AG04449 (cell line): ENCODE results near the gene RPL4.

Experiments
- CTCF ChIA-PET: fragments of 350-600 bp; formaldehyde crosslinking; extraction: SDS; loops from one replicate; lab custom pipeline; 2021; ENCODE audit warnings: antibody characterized with exemption; lab: Yijun Ruan, JAX
- POLR2A ChIA-PET: fragments of 400-600, 350-600 bp; formaldehyde crosslinking; extraction: SDS; loops from one replicate; lab custom pipeline; 2020; ENCODE audit warnings: antibody characterized with exemption, inconsistent platforms; lab: Yijun Ruan, JAX
- DNase-seq: peaks from one replicate; pipeline ENCODE4 v3.0.0-alpha.2; 2010; ENCODE audit warnings: low read depth, low spot score
- H3K4me3 ChIP-seq: 2 replicates; pipeline ENCODE4 v1.5.1; 2011; ENCODE audit warnings: low read depth, mild to moderate bottlenecking, control low read depth, low read length
- CTCF ChIP-seq: IDR thresholded peaks from one replicate; pipeline ENCODE4 v1.5.1; 2011; ENCODE audit warnings: mild to moderate bottlenecking, moderate library complexity, low read length, control low read depth, inconsistent platforms; ENCODE audit not compliant: insufficient read depth; ENCODE audit errors: missing control alignments

RPL4 gene

DNA sequence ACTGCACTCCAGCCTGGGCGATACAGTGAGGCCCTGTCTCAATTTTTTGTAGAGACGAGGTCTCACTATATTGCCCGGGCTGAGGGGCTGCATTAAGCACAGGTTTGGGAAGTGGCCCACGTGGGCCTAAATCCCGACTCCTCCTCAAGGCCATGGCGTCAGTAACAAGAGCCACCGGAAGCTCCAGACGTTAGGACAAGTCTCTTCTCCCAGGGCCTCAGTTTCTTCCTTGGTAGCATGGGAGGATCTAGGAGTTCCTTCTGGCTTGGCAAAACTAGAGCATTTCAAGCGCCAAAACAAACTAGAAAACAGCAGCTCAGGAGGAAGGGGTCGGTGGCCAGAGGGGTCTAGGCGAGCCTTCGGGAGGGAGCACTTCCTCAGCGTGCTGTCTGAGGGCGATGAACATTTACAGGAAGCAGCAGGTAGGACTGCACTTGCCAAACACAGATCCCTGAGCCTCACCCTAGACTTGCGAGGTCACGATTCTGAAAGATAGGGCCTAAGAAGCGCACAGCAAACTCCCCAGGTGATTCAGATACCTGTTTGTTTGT lies 7.6 kb downstream of the RPL4 start:
- H3K4me3 ChIP-seq, result peak overlapping the region; percentile 94
- TF ChIP-seq CTCF, result no peak
- CTCF ChIA-PET, result interaction anchor here (0.6 to 6.1 kb wide), 34 partner anchors 9 to 579 kb away, joined by 3 to 112 read pairs (median 4); partner anchors contain the start of genes LCTL, MAP2K1 and ZWILCH
- no peak for DNase-seq
- POLR2A ChIA-PET, result interaction anchor here (0.6 to 3.6 kb wide), 4 partner anchors 11 to 110 kb away, joined by 3 to 19 read pairs (median 4); partner anchors contain the start of gene MAP2K1

- H3K4me3 ChIP-seq, result no peak overlapping the region
- ChIA-PET POLR2A (no interaction called here), CTCF (interaction anchor here (0.8 to 1.2 kb wide), 3 partner anchors 8 to 109 kb away, joined by 3 read pairs; partner anchors contain the start of gene RPL4)
- DNase-seq, result no peak
- no peak for TF ChIP-seq CTCF
These were observed 10.4 kb downstream of the RPL4 start for GRCh38 chr15:66494262-66494661.

- ChIA-PET CTCF (interaction anchor here (1.5 kb wide), 1 partner anchor 104 kb away, joined by 4 read pairs; no protein-coding TSS in a partner anchor), POLR2A (interaction anchor here (1.1 kb wide), 1 partner anchor 14 kb away, joined by 4 read pairs; the partner anchor contains the start of gene ZWILCH)
- DNase-seq, result no peak
- no peak overlapping the region for H3K4me3 ChIP-seq
- TF ChIP-seq CTCF, result no peak
These were observed 12.8 kb downstream of the RPL4 start for GRCh38 chr15:66491846-66492245.

DNA sequence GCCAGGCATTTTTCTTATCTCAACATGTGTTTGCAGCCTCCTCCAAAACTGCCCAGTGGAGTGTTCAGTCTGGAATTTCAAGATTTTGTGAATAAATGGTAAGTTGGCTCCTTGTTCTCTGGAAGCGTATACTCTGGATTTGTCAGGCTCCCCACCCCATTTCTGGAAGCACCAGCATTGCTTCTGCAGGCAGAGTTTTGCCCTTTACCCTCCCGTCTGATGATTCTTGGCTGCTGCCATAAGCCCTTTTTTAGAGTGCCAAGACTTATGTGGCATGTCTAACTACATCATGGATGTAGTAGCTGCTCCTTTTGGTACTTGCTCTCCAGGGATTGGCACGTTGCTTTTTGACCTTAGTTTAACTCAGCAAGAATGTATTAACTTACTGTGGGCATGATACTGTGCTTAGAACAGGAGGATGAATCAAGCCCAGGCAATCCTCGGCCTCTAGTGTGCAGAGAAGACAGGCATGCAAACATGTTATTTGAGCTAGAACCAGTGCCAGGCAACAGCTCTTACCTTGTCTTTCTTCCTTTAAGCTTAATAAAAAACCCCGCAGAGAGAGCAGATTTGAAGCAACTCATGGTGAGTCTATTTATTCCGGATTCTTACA lies 15.4 kb downstream of the RPL4 start:
- TF ChIP-seq CTCF, result no peak
- DNase-seq, result no peak
- CTCF ChIA-PET, result interaction anchor here (4.7 kb wide), 1 partner anchor 10 kb away, joined by 47 read pairs; the partner anchor contains the start of gene SNAPC5
- POLR2A ChIA-PET, result interaction anchor here (1.3 kb wide), 1 partner anchor 8 kb away, joined by 3 read pairs; the partner anchor contains the start of gene SNAPC5
- H3K4me3 ChIP-seq, result no peak overlapping the region

GRCh38 chr15:66488525-66488924 lies 16.1 kb downstream of the RPL4 start:
- DNase-seq, result no peak
- TF ChIP-seq CTCF, result no peak
- ChIA-PET POLR2A (interaction anchor here (1.3 kb wide), 1 partner anchor 9 kb away, joined by 3 read pairs; the partner anchor contains the start of gene SNAPC5), CTCF (interaction anchor here (1.1 to 4.7 kb wide), 2 partner anchors 11 to 15 kb away, joined by 3 to 47 read pairs; partner anchors contain the start of gene SNAPC5)
- no peak overlapping the region for H3K4me3 ChIP-seq

DNA sequence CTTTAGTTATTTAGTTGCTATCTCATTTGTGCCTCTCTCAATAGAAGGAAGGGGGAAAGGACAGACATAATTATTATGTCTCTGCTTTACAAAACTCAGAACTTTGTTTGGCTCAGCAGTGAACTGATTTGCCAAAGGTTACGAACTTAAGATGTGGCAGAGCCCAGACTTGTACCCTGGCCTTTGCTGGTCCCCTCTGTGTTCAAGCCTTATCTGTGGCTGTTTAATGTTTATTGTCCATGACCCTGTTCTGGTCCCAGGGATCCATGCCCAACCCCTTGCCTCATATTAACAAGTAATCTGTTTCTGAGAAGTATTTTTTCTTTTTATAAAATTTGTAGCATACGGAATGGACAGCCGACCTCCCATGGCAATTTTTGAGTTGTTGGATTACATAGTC lies 17.8 kb downstream of the RPL4 start:
- no peak overlapping the region for H3K4me3 ChIP-seq
- no peak for DNase-seq
- CTCF ChIA-PET, result interaction anchor here (4.7 kb wide), 1 partner anchor 12 kb away, joined by 47 read pairs; the partner anchor contains the start of gene SNAPC5
- no peak for TF ChIP-seq CTCF
- POLR2A ChIA-PET, result no interaction called here
